ENCODE measurements around the gene WFIKKN1.
A peak's percentile ranks its signal among the peaks of the same experiment; 100 is the strongest.

The WFIKKN1 gene

GRCh38 chr16:682493-683395, 52.0 kb downstream of the WFIKKN1 start:
- no peak for TF ChIP-seq CTCF (IDR thresholded peaks at IDR 0.05; ENCODE audit: insufficient read depth, low read depth, low read length, missing control alignments)
- H3K4me3 ChIP-seq (ENCODE audit: low read depth, low read length) = peak overlapping the region; percentile 54
- no peak for DNase-seq (ENCODE audit: low read depth)

GRCh38 chr16:683396-684070, 52.7 kb downstream of the WFIKKN1 start:
- no peak for TF ChIP-seq CTCF (IDR thresholded peaks at IDR 0.05; ENCODE audit: insufficient read depth, low read depth, low read length, missing control alignments)
- peak overlapping the region; percentile 54 for H3K4me3 ChIP-seq (ENCODE audit: low read depth, low read length)

More at GRCh38 chr16:683396-684070, 52.7 kb downstream of the WFIKKN1 start:
- DNase-seq (ENCODE audit: low read depth) = peak; percentile 41

Measured in GM12865 (cell line).